ENCODE data around the gene SRL. TPM values are rescaled to one million over a fixed set of nuclear protein-coding genes. Genes with fewer than 3 reads are reported as not detected.

SRL gene
- total and polyA plus RNA-seq, 2 of the 8 experiments (the other 6 are each of a cell fraction or from before 2014, with no cell fraction given): 0.05 TPM; not detected in 1

- Histone ChIP-seq H3K79me2 (ENCODE audit: control insufficient read depth in 1 of 2, insufficient read depth in 2 of 2, low read length in 2 of 2) (no peaks in the 10 kb centered on the region), H3K56ac (replicated peaks; ENCODE audit: insufficient read length, low read depth, low read length) (no peak overlapping the region), H3K18ac (ENCODE audit: extremely low read depth, low read length) (no peak overlapping the region), H3K79me1 (ENCODE audit: low read depth, low read length) (no peaks in the 10 kb centered on the region), H2BK12ac (ENCODE audit: low read depth, low read length) (no peak overlapping the region), H3K4ac (replicated peaks; ENCODE audit: insufficient read length, low read depth, low read length) (no peak overlapping the region), H2BK5ac (ENCODE audit: low read depth, low read length) (no peak overlapping the region), H4K20me1 (replicated peaks in 1 of 2; ENCODE audit: control insufficient read depth in 1 of 2, insufficient read depth in 2 of 2, low read length in 2 of 2) (no peaks in the 10 kb centered on the region), H2AFZ (ENCODE audit: low read length) (no peak overlapping the region), H4K5ac (ENCODE audit: insufficient read length, low read depth, low read length) (no peak overlapping the region), H4K91ac (replicated peaks; ENCODE audit: insufficient read length, low read length) (no peak overlapping the region), H3K23me2 (ENCODE audit: low read depth, low read length) (peaks cover 9% of the 10 kb centered on the region; the same call in 1 of the 2 replicates), H3K27ac (ENCODE audit: low read depth, low read length) (no peak overlapping the region), H3K4me1 (replicated peaks in 1 of 4; ENCODE audit: control insufficient read depth in 3 of 4, insufficient read depth in 4 of 4, low read length in 3 of 4) (peaks cover 0 to 3% (median 2%) of the 10 kb centered on the region in 4 experiments; a peak in 1 of 7 replicates), H3K9ac (replicated peaks in 1 of 4; ENCODE audit: extremely low read depth in 1 of 4, low read depth in 3 of 4, low read length in 3 of 4) (peak overlapping the region in 1 of 4 experiments; percentile 82; a peak in 2 of 7 replicates), H2AK5ac (ENCODE audit: low read depth, low read length) (no peak overlapping the region), H3K23ac (ENCODE audit: insufficient read length) (no peak overlapping the region), H3K9me3 (ENCODE audit: insufficient read depth in 2 of 2, low read depth in 1 of 2, low read length in 1 of 2) (no peaks in the 10 kb centered on the region), H3K4me2 (ENCODE audit: insufficient read depth in 1 of 2, low read depth in 2 of 2, low read length in 2 of 2) (peak overlapping the region; percentile 80 to 89), H4K8ac (ENCODE audit: extremely low read depth, insufficient read depth, low read length) (no peak overlapping the region), H3K14ac (ENCODE audit: insufficient read length) (no peak overlapping the region), H3K36me3 (ENCODE audit: control insufficient read depth in 2 of 4, insufficient read depth in 4 of 4, low read length in 3 of 4) (no peaks in the 10 kb centered on the region), H3K4me3 (ENCODE audit: extremely low read depth in 1 of 4, insufficient read depth in 2 of 4, low read depth in 3 of 4, low read length in 4 of 4) (peak overlapping the region; percentile 63 to 86 (median 78); a peak in 7 of 8 replicates), H2BK15ac (ENCODE audit: low read length) (no peak overlapping the region), H2BK20ac (ENCODE audit: low read length) (no peak overlapping the region), H3K27me3 (replicated peaks in 1 of 4; ENCODE audit: control insufficient read depth in 3 of 4, extremely low read depth in 1 of 4, insufficient read depth in 3 of 4, low read length in 3 of 4) (peaks cover 0 to 3% (median 0%) of the 10 kb centered on the region in 4 experiments; a peak in 1 of 7 replicates), H2BK120ac (replicated peaks; ENCODE audit: low read depth, low read length) (no peak overlapping the region)
- ChIA-PET CTCF (ENCODE audit: partially characterized antibody) (interaction anchor here (1.1 to 2.2 kb wide), 3 partner anchors 11 to 112 kb away, joined by 3 to 4 read pairs (median 3); no protein-coding TSS in a partner anchor), POLR2A (ENCODE audit: partially characterized antibody) (interaction anchor here (0.6 to 1.7 kb wide), 5 partner anchors 9 to 164 kb away, joined by 3 to 4 read pairs (median 3); no protein-coding TSS in a partner anchor)
- TF ChIP-seq HDAC2 (IDR thresholded peaks at IDR 0.05; ENCODE audit: borderline replicate concordance in 1 of 2, low read depth in 2 of 2, low read length in 2 of 2): no peak
- no peak for TF ChIP-seq ATF3 (IDR thresholded peaks at IDR 0.05; ENCODE audit: insufficient read depth, low read depth, low read length)
- no peak for TF ChIP-seq KDM5A (IDR thresholded peaks at IDR 0.05; ENCODE audit: low read length)
- TF ChIP-seq CREB1 (IDR thresholded peaks at IDR 0.05): no peak
- no peak for TF ChIP-seq SUZ12 (IDR thresholded peaks at IDR 0.05; ENCODE audit: low read length)
- WGBS, 2 experiments (ENCODE audit: extremely low coverage in 1 of 2, insufficient coverage in 1 of 2, insufficient read length in 1 of 2, insufficient replicate concordance in 2 of 2, low coverage in 1 of 2, low lambda C conversion rate in 2 of 2, missing lambda C conversion rate in 1 of 2): 93% methylated on average over 23 of the region's 23 CpGs; no CpG with 5 or more reads in 1 of the 2 experiments
- FAIRE-seq (no peak), DNase-seq (ENCODE audit: low read depth in 1 of 2, low spot score in 2 of 2) (no peak)
Observed at GRCh38 chr16:4182581-4183236, 59.2 kb downstream of the SRL start.

All from H1 (cell line).